T follicular helper cell (primary cell): ENCODE data around the gene LRCH1.

Source experiments
- DNase-seq: peaks from one replicate; pipeline ENCODE4 v3.0.0-alpha.2; 2020; ENCODE audit warnings: low read depth

LRCH1 gene

DNA sequence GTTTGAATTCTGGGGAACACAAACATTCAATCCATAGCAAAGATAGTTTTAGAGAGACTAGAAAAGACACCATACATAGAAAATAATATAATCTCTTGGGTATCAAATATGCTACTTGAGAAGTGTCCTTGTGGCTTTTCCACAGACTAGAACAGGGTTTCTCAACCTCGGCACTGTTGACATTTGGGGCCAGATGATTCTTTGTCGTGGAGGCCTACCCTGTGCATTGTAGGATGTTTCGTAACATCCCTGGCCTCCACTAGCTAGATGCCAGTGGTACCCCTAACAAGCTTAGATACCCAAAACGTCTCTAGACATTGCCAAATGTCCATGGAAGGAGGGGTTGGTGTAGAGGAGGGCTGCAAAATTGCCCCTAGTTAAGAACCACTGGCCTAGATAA lies 246.2 kb downstream of the LRCH1 start:
- no peak for DNase-seq

DNA sequence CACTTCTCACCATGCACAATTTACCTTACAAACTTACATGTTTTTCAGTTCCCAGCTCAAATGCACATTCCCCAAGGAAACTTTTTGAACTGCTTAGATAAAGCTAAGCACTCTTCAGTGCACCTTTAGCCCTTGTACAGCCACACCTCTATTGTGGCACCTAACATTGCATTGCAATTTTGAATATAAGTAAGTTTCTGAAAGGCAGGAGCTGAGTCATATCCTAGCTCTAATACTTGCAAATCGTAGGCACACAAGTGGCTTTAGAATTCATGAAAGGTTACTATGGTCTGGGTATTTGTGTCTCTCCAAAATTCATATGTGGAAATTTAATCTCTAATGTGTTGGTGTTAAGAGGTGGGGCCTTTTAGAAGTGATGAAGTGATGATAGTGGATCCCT lies 248.9 kb downstream of the LRCH1 start:
- no peak for DNase-seq
